Stimulated activated CD8-positive, alpha-beta memory T cell treated with anti-CD3 and anti-CD28 coated beads, Interleukin-15, amount 100 ng/mL, for 24 hours (primary cell): ENCODE data around the gene FBXO7.

Source experiments
- DNase-seq: peaks from one replicate; pipeline ENCODE4 v3.0.0-alpha.2; 2020; ENCODE audit warnings: low read depth

FBXO7 gene

DNA sequence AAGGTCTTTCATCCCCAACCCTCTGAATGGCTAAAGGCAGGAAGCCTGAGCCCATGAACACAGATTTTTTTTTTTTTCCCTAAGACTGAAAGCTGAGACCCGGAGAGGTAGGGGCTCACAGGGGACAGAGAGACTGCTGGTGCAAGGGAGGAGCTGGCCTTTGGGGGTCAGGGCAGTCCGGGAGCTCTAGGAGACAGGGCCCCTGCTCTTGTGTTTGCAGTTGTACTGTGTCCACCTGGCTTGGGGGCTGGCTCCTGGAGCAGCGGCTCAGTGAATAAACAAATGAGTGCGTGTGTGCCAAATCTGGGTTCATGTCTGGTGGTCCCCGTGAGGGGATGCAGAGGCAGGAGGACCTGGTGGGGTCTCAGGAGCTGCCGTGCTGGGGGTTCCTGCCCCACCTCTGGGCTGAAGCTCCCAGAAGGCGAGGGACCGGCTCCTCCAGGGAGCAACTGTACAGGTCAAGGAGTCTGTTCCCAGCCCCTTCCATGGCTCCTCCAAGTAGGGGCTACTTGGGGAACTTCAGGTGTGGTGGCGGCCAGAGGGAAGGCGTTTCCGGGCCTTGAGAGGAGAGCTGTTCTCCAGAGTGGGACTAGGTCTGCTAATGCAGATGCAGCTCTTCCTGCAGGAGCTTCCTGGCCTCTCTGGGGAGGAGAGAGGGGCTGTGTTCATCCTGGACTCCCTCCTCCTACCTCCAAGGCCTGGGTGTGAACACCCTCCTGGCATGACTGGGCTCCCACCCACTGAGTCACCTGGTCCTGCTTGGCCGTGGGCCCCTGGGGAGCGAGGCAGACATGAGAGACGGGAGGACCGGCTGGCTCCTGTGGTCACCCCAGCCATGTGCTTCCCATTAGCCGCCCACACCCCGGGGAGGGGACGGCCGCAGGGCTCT, 57.6 kb downstream of the FBXO7 start:
- no peak for DNase-seq

DNA sequence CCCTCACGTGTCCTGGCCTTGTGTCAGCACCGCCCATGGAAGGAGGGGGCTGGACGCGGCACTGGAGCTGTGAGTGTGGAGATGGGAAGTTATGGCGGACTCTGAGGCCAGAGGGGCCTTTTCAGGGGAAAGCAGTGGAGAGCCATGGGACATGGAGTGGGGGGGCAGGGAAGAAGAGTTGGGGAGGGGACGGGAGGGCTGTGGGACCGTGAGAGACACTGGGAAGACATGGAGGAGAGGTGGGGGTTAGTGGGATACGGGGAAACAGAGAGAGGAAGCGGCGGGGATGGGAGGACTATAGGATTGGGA, 58.2 kb downstream of the FBXO7 start:
- no peak for DNase-seq

DNA sequence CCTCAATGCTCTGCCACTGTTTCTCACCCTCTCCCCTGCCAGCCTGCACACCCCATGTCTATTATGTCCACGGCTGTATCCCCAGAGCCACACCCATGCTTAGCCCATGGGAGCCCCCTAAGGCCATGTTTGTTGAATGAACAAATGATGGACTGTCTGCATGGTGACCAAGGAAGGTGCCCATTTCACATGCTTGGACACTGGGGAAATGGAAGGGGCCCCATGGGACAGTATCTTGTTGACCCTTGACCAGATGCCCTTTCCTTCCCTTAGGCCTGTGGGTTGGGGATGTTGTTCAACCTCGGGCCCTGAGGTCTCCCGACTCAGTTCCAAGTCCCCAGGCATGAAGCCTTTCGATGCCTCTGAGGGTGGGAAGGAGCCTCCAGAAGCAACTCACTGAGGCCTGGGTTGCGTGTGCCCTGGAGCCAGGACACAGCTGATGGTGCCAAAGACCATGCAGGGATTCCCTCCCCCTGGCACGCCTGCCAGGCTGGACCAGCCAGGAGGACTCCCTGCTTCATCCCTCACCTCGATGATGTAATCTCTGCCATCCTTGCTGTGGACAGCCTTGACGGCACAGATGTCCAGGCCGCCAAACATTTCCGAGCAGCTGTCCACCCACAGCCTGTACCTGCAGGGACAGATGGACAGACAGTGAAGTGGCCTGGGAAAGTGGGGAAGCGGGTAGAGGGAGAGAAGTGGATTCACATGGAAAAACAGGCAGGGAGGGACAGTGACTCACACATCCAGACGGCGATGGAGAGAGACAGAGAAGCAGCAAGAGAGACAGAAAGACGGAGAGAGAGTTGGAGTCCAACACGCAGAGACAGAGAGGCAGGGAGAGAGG, 58.9 kb downstream of the FBXO7 start:
- no peak for DNase-seq

DNA sequence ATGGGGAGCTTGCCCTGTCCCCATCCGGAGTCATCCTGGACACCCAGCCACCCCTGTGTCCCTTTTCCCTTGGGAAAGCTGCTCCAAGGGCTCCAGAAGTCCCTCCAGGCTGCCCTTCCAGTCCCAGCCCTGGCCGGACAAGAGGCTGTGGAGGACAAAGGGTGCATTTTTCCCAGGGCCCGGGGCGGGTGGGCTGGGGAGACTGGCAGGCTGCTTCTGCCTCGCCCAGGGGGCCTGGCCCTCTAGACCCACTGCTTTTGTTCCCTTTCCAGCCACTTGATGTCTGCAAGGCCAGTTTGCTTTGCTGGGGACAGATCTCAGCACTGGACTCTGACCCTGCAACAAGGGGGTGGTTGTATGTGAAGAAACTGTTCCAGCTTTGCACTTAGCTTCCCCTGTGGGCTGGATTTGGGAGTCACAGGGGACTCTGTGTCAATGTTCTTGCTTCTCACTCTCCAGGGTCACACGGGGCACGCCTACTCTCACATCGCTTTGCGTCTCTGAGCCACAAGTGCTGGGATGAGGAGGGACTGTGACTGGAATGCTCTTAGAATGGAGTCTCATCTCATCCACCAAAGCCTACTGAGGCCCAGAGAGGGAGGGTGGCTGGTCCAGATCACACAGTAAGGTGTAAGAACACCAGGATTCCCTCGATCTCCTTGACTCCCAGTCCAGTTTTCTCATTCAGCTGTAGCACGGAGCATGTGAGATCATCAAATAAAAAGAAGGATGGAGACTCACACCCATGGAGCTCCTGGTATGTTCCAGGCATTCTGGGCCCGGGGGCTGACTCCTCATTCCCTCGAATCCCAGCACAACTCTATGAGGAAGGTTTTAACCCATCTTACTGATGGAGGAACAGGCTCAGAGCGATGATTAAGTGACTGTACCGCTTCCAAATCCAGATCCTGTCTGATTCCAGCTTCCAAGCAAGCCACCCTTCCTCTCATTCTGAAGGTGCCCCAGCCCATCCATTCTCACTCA, 59.9 kb downstream of the FBXO7 start:
- no peak for DNase-seq

DNA sequence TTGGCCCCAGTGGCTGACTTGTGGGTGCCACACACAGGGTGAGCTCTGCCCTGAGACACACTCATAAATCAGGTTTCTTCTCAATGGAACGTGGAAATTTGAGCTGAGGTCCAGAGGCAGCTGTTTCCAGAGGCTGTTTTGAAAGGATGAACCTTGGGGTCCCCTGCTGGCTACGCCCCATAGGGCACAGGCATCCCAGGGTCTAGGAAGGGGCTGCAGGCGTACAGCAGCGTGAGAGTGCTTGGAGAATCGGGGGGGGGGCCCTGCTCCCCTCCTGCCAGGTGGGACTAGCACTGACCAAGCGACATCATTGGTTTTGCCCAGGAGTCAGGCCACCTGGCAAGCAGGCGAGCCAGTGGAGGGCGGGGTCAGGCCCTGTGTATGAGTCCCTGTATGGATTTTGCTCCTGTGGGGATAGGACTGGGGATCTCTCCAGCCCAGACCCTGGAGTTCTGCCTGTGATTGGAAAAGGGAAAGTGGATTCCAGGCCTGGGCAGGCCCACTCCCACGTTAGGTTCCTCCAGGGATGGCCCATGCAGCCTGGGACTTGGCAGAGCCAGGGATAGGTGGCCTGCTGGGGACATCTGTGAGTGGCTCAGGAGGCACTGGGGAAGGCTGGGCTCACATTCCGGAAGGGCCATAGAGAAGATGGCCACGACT, 61.0 kb downstream of the FBXO7 start:
- DNase-seq, result no peak

DNA sequence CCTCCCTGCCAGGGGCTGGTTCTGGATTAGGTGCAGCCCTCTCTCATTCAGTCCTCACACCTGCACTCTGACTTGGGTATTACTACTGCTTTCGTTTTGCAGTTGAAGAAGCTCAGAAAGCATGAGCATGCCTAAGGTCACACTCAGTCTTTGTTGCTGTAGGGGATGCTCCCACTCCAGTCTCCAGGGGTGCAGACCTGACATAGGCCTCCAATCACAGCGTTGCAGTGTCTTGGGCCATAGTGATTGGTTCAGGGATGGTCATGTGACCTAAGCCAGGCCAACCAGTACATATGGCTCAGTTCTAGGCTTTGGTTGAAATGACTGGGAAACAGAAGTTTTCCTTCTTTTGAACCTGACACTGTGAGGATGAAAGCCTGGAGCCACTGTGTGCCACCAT, 61.7 kb downstream of the FBXO7 start:
- no peak for DNase-seq

DNA sequence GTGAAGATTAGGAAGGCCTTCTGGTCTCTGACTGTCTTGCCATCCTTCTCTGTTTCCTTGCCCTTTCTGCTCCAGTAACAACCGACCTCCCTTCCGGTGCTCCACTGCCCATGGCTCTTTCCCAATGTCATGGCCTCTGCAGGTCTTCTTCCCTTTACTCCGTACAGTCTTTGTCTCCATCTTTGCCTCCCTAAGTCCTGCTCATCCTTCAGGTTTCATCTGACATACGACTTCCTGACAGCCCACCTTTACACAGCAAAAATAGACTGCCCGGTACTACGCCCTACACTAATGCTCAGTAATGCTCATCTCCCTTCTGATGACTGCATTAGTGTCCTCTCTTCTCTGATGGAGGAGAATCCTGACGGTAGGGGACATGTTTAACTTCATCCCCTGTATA, 63.9 kb downstream of the FBXO7 start:
- DNase-seq, result no peak

DNA sequence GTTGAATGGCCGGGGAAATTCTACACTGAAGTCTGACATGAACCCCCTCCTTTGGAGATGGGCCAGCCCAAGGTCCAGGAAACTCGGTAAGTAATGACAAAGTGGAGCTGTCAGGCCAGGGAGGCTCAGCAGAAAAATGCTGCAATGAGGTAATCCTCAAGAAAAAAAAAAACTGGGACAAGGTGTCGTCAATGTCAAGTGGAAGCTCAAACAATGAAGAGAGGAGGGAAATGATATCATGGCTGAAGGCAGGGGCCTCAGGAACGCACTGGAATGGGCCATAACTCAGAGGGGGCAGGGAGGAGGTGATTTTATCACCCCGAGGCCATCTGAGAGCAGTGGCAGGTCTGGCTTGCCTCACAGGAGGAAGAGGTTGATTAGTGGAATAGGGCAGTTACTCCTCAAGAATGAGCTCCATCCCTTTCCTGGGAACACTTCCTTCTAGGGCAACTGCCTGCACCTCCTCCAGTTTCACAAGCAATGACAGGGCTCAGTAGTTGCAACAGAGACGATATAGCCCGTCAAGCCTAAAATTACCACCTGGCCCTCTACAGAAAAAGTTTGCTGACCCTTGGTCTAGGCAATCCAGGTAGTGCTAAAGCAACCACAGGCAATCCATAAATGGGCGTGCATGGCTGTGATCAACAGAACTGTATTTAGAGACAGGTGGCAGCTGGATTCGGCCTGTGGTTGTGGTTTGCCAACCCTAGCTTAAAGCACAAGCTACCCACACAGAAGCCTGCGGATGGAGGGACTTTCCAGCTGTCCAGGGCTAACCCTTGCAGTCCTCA, 65.2 kb downstream of the FBXO7 start:
- no peak for DNase-seq

DNA sequence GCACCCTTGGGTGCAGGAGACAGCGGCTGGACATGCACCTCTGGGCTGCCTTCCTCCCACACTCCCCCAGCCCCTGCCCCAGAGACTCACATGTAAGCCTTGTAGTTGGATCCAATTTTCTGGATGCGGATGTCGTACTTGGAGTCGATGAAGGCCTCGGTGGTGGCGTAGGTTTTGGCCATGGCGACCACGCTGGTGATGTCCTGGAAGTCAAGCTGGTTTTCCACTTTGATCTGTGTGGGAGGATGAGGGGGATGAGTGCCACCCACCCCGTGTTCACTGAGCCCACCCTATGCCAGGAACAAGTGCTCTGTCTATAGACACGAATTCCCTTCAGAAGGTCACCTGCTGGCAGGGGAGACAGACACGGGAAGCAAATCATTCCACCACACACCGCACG, 66.9 kb downstream of the FBXO7 start:
- DNase-seq, result no peak

DNA sequence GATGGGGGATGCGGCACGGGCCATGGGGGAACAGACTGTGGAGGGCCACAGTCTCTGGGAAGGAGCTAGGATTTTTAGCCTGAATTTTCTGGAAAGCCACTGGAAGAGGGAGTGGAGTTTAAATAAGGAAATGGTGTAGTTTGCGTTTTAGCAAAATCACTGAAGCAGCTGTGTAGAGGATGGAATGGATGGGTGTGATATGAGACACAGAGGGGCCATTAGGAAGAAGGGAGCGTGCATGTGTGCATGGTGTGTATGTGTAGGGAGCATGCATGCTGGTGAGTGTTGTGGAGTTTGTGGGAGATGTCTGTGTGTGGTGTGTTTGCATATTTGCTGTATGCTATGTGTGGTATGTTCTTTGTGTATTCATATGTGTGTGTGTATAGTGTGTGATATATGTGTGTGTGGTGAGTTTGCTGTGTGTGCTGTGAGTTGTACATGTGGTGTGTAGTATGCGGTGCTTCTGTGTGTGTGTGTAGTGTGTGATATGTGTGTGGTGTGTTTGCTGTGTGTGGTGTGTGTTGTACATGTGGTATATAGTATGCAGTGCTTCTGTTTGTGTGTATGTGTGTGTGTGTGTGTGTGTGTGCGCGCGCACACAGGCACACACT, 67.6 kb downstream of the FBXO7 start:
- DNase-seq, result no peak

DNA sequence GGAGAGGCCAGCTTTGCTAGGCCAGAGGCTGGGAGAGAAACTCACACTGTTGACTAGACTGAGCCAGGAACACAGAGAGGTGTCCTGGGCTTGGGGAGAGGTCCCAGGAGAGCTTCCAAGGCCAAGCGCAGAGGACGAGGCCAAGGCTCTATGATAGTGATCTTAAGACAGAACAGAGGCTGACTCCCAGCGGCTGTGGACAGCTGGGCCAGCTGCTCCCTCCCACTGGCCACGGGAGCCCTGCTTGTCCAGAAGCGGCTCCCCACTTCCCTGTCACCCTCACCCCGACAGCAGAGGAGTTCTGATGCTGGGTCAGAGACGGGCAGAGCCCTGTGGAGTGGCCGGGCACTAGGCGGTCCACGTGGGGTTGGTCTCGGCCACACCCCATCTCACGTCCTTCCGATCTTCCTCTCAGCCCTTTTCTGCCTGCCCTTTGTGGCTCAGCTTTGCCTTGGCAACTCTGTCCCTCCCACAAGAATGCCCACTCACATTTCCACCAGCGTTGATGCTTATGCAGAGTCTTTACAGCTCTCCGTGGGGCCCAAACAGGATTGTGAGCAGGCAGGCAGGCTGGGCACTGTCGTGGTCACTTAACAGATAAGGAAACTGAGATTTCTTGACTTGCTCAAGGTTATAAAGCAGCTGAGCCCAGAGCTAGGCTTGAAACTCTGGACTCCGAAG, 68.2 kb downstream of the FBXO7 start:
- DNase-seq, result no peak

DNA sequence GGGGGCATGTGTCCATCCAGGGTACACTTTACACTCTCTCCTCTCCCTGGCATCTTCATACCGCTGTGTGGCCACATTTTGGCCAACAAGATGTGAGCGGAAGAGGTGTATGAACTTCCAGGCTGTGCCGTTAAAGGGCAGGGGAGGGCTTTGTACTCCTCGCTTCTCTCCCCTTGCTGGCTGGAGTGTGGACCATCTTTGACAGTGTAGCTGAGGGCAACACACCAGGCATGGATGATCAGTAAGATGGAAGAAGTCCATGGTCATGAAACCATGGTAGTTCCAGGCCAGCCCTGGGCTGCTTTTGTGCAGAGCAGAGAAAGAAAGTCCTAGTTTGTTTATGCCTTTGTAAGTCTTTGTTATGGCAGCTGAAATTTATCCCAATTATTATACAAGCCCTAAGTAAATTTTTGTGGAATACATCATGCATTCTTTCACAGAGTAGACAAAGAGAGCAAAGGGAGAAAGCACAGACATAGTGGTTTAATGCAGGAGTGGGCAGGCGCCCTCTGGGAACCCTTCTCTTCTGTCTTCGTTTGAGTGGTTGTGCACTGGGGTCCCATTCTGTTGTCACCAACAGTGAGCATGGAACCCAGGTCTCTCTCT, 70.4 kb downstream of the FBXO7 start:
- no peak for DNase-seq

DNA sequence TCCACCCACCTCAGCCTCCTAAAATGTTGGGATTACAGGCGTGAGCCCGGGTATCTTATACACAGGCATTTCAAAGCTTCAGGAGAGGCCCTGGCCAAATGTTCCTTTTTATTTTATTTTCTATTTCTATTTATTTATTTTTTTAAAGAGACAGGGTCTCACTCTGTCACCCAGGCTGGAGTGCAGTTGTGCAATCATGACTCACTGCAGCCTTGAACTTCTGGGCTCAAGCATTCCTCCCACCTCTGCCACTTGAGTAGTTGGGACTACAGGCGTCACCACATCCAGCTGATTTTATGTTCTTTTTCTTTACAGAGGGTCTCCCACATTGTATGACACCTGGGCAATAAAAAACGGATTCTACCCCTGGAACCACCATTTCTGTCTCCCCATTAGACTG, 71.2 kb downstream of the FBXO7 start:
- DNase-seq, result no peak

DNA sequence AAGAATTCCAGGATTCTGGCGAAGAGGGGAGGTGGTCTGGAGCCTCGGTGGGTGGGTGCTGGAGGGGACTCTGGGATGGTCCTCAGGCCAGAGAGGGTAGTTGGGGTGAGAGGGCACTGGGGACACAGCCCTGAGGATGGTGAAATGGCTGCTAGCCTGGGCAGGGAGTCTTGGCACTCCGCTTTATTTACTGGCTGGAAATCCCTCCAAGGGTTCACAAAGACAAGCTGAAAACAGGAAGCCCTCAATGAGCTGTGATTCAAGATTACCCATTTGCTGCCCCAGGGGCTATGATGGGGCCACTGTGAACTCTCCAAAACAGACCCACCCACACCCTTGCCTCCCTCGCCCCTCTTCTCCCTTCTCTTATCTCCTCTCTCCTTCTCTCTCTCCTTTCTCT, 71.9 kb downstream of the FBXO7 start:
- no peak for DNase-seq

DNA sequence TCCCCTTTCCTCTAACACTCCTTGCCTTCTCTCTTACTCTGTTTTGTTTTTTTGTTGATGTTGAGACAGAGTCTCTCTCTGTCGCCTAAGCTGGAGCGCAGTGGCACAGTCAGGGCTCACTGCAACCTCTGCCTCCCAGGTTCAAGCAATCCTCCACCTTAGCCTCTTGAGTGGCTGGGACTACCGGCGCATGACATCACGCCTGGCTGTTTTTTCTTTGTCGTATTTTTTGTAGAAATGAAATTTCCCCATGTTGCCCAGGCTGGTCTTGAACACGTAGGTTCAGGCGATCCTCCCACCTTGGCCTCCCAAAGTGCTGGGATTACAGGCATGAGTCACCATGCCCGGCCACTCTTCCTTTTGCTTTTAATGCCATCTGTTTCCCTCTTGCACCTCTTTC, 72.3 kb downstream of the FBXO7 start:
- DNase-seq, result no peak

DNA sequence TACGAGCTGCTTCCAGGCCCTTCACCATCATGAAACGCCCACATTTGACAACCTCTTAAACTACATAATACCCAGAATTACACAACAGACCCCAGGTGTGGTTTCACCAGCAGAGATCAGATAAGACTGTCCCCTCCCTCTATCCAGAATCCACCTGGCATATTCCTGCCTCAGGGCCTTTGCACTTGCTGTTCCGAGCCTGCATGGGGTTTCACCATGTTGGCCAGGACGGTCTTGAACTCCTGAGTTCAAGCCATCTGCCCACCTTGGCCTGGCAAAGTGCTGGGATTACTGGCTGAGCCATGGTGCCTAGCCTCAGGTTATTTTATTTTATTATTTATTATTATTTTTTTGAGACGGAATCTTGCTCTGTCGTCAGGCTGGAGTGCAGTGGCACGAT, 73.4 kb downstream of the FBXO7 start:
- no peak for DNase-seq
